ENCODE measurements around the gene FAR2.

- no peak for TF ChIP-seq CTCF (IDR thresholded peaks at IDR 0.05; ENCODE audit: extremely low read depth in 1 of 2, insufficient read depth in 1 of 2, low read depth in 1 of 2, low read length in 2 of 2)
- TF ChIP-seq MYC (IDR thresholded peaks at IDR 0.05; ENCODE audit: low read depth, low read length): no peak
Measured at GRCh38 chr12:29283969-29284700, 135.1 kb downstream of the FAR2 start.

Measured in endothelial cell of umbilical vein (primary cell).